Measurements from ENCODE around the gene CEP170. TPM values are rescaled to one million over a fixed set of nuclear protein-coding genes. Genes with fewer than 3 reads are reported as not detected.
"Not testable (repeated sequence)": the region's sequence is repeated elsewhere in the genome, so short reads cannot be mapped to it uniquely, and the experiment has no call there.

CEP170 gene
- polyA plus RNA-seq, 12 donors: 43.9 to 89.5 (median 61.2) TPM; not detected in 1

- DNase-seq: no peak
These were observed 18.4 kb downstream of the CEP170 start for GRCh38 chr1:243236604-243237252.

DNA sequence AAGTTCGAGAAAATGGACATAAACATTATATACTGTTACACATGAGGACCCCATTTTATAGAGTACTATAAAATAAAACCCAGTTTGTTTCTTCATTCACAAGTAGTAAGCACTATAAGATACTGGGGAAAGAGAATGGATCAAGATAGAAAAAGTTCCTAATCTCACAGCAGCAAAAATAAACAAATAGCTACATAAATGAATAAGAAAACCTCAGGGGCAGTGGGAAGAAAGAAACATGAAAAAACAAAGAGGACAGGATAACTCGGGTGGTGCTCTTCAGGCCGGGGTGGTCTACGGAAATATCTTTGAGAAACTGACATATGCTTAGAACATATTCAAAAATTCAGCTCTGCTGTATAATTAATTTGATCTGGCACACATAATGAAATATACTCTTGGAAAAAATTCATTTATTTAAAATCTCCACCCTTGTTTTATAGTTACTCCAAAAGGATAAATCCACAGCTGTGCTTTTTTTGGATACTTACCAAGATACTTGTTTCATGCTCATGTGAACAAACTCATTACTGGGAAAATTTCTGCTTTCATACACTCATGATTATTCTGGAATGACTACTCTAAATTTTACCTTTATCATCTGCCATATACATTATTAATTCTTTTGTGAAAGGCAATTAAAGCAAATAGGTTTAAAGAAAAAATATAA is 20.0 kb downstream of the CEP170 start:
- DNase-seq: peak; percentile 50

- no peak for DNase-seq
These were observed 21.2 kb downstream of the CEP170 start for GRCh38 chr1:243233908-243234307.

- no peak for DNase-seq
These were observed 24.2 kb downstream of the CEP170 start for GRCh38 chr1:243230914-243231313.

DNA sequence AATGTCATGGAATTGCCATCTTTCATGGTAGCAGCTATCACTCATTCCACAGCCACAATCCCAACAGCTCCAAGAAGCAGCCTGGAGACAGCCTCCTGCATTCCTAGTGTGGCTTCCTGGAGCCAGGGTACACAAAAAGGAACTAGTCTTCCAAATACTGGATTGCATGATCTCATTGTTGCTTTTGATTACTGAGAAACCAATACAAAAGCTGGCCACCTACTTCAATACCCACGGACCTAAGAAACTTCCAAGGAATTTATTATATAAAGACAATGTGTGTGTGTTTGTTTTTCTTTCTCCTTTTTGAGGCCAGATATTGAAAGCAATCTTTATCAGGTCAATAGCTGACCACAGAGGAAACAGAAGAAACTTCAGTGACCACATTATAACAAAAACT is 25.6 kb downstream of the CEP170 start:
- no peak for DNase-seq

DNA sequence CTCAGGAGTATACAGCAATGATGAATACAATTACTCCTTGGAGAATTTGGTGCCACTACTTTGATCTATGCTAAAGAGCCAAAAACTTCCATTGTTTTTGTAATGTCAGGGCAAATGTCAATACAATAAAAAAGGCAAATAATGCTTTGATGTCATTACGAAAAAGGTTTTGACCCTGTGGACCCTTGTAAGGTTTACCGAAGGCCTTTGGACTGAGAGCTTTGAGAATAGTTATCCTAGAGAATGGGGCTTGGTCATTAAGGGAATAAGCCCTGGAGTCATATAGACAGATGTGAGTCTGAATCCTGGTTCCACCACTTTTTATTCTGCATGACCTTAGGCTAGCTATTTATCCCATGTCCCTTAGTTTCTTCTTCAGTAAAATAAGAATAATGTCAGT is 27.5 kb downstream of the CEP170 start:
- DNase-seq: no peak

GRCh38 chr1:243218059-243218458 is 37.0 kb downstream of the CEP170 start:
- DNase-seq: no peak

- no peak for DNase-seq
These were observed 37.7 kb downstream of the CEP170 start for GRCh38 chr1:243217349-243217748.

- no peak for DNase-seq
These were observed 38.3 kb downstream of the CEP170 start for GRCh38 chr1:243216741-243217140.

DNA sequence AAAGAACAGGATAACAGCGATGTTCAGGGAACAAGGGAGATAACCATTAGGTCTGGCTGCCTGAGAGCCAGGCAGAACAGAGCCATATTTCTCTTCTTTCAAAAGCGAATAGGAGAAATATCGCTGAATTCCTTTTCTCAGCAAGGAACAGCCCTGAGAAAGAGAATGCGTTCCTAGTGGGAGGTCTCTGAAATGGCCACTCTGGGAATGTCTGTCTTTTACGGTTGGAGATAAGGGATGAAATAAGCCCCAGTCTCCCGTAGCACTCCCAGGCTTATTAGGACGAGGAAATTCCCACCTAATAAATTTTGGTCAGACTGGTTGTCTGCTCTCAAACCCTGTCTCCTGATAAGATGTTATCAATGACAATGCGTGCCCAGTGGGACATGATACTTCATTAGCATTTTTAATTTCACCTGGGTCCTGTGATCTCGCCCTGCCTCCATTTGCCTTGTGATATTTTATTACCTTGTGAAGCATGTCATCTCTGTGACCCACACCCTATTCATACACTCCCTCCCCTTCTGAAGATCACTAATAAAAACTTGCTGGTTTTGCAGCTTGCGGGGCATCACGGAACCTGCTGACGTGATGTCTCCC is 39.7 kb downstream of the CEP170 start:
- DNase-seq: not testable (repeated sequence)

DNA sequence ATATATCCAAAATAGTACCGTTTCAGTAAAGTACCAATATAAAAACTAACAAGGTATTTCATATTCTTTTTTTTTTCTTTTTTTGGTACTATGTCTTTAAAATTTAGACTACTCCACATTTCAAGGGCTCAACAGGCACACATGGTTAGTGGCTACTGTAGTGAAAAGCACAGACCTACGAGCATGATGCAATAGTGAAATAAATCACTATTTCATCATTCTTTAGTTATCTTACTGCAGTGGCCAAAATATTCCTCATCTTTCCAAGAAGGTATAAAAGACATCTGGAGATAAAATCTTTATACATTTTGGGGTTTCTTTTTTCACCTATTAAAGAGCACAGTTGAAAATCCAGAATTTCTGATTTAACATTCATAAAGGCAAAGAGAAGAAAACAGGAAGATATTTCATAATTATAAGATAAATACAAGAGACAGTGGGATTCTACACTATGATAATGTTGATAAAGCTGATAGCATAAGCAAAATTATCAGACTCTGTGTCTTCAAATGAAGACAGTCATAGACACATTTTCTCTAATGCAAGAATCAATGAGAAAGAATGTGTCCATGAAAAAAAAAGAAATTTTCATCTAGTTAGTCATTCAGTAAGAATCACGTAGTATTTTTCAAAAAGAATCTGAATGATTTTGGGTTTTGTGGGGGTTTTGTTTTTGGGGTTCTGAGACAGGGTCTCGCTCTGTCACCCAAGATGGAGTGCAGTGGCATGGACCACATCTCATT is 41.9 kb downstream of the CEP170 start:
- DNase-seq: no peak

- DNase-seq: not testable (repeated sequence)
These were observed 43.1 kb downstream of the CEP170 start for GRCh38 chr1:243211984-243212383.

DNA sequence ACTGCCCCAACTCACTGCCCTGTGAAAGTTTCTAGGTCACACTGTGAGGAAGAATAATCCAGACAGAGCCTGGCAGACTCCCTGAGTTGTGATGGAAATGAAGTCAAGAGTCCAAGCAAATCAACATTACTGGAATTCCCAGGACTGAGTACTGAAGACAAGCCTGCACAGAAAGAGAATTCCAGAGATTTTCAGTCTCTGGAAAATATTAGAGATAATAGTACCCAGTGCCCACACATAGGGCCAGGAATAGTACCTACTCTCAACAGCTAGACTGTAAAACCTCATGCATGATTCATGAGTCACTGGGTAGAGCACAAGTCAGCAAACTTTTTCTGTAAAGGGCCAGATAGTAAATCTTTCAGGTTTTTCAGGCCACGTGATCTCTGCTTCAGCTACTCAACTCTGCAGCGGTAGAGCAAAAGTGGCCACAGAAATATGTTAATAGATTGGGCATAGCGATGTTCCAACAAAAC is 50.0 kb downstream of the CEP170 start:
- not testable (repeated sequence) for DNase-seq

GRCh38 chr1:243204336-243204735 is 50.7 kb downstream of the CEP170 start:
- DNase-seq: not testable (repeated sequence)

GRCh38 chr1:243203196-243203595 is 51.9 kb downstream of the CEP170 start:
- DNase-seq: not testable (repeated sequence)

DNA sequence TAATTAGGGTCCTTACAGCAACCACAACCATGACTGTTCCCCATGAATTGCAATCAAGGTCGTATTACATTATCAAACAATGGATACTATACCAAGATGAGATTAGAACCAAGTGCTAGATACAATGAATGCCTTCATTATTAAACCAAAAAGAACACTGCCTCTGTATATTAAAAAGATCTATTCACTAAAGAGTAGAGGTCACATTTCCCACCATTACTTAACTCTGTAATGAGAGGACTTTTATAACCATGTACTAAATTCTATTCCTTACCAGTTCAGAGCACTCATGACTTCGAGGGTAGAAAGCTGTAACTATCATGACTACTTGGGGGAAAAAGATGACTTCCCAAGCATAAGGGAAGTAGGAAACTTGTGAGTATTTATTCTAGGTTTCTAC is 53.8 kb downstream of the CEP170 start:
- DNase-seq: not testable (repeated sequence)

GRCh38 chr1:243197524-243197923 is 57.6 kb downstream of the CEP170 start:
- not testable (repeated sequence) for DNase-seq

GRCh38 chr1:243193330-243193729 is 61.8 kb downstream of the CEP170 start:
- not testable (repeated sequence) for DNase-seq

GRCh38 chr1:243186201-243186995 is 68.7 kb downstream of the CEP170 start:
- not testable (repeated sequence) for DNase-seq

- DNase-seq: not testable (repeated sequence)
These were observed 70.3 kb downstream of the CEP170 start for GRCh38 chr1:243184787-243185186.

DNA sequence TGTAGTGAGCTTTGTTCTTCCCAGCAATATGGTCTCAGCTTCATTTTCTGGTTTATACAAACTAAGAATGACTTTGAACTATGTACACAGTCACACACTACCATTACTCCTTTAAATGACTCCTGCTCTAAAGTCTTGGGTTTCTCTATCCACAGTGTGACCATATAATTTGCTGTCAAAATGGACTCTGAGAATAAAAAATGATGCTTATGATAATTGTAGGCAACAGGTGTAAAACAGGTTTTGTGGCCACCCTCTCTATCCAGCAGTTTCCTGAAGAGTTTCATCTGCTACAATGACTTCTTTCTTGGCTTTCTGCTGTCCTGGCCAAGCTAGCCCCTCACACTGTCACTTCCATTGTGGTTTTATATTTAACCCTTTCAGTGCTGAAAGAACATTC is 71.4 kb downstream of the CEP170 start:
- DNase-seq: not testable (repeated sequence)
